GM12874 (cell line): ENCODE results near the gene SPI1.

Experiments
- TF ChIP-seq, protein P1 (sequence below): IDR thresholded peaks from 2 replicates; pipeline ENCODE4 v1.5.1; 2011; ENCODE audit warnings: low read depth, mild to moderate bottlenecking, control low read depth, low read length, moderate library complexity; ENCODE audit not compliant: insufficient read depth

Gene SPI1

DNA sequence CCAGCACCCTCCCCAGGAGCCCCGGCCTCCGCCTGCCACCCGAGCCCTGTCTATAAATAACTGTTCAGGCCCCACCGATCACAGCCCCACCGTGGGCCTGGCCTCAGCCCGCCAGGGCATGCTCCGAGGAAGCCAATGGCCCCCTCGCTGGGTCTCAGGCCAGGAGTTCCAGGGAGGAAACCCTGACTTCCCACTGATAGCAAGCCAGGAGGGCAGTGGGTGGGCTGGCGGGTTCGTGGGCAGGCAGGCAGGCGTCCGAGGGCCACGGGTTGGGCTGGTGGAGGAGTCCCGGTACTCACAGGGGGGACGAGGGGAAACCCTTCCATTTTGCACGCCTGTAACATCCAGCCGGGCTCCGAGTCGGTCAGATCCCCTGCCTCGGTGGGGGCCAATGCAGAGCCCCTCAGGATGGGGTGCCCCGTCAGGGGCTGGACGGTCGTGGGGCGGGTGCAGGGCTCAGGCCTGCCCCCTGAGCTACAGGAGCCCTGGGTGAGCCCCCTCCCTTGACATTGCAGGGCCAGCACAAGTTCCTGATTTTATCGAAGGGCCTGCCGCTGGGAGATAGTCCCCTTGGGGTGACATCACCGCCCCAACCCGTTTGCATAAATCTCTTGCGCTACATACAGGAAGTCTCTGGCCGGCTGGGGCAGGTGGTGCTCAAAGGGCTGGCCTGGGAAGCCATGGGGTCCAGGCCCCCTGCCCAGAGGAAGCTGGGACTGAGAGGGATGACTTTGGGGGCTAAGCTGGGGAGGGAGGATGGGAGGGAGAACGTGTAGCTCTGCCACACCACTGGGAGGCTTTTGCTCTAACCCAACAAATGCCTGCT, at the start of gene SPI1:
TSS of gene SPI1 (minus strand) at position 538 of the 826 bp plus-strand sequence. CDS start at position 344, 194 bp downstream.
- TF ChIP-seq, protein P1, sequence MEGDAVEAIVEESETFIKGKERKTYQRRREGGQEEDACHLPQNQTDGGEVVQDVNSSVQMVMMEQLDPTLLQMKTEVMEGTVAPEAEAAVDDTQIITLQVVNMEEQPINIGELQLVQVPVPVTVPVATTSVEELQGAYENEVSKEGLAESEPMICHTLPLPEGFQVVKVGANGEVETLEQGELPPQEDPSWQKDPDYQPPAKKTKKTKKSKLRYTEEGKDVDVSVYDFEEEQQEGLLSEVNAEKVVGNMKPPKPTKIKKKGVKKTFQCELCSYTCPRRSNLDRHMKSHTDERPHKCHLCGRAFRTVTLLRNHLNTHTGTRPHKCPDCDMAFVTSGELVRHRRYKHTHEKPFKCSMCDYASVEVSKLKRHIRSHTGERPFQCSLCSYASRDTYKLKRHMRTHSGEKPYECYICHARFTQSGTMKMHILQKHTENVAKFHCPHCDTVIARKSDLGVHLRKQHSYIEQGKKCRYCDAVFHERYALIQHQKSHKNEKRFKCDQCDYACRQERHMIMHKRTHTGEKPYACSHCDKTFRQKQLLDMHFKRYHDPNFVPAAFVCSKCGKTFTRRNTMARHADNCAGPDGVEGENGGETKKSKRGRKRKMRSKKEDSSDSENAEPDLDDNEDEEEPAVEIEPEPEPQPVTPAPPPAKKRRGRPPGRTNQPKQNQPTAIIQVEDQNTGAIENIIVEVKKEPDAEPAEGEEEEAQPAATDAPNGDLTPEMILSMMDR = no peak

DNA sequence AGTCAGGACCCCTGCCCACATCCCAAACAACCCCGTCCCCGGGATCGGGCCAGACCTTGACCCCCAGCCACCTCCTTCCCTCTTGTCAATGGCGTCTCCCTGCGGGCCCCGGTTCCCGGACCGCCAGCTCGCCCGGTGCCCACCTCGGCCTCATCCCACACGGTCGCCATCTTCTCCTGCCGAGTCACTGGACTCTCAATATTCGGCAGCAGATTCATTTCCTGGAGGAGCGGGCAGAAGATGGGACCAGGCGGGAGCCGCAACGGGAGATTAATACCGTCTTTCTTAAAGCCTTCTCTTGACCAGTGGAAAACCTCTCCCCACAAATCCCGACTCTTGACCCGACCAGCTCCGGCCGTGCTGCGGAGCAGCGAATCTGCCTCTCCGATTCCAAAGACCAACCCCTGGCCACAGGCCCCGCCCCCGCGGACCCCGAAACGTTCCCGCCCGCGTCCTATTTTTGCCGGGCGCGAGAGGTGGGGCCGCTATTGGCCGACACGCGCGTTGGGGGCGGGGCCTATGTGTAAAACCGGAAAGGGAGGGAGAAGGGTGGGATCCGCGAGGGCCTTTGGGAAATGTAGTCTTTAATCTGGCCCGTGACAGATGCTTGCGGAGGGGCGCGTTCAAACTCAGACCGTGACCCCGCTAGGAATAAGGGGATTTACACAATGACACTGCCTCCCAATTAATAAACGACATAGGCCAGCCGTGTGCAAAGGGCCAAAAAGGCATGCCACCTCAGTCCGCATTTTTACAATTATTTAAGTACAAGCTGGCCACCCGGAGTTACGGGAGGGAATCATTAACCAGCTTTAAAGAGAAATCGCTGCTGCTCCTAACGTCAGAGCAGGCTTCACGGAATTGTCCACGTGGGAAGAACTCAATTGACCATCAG, 48.0 kb upstream of the SPI1 start, which contains the start of gene PSMC3:
TSS of gene PSMC3 (minus strand) at position 378 of the 895 bp plus-strand sequence. CDS start at position 218, 160 bp downstream.
- TF ChIP-seq, protein P1 = no peak

DNA sequence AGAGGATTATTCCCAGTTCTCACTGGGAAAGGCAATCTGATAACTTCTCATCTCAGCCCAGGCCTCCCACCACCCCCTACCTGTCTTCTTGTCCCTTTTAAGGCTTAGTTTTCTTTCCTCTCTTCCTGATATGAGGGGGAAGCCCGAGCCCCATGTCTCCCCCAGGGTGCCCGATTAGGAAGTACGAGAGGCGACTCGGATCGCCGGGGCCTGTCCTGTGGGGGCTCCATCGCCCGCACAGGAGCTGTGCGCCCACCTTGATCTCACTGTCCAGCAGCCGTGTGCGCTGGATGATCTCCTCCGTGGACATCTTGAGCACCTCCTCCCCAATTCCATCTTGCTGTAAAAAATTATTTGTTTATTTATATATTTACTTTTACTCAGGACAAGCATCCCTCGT, 47.3 kb upstream of the SPI1 start:
- TF ChIP-seq, protein P1 = no peak

DNA sequence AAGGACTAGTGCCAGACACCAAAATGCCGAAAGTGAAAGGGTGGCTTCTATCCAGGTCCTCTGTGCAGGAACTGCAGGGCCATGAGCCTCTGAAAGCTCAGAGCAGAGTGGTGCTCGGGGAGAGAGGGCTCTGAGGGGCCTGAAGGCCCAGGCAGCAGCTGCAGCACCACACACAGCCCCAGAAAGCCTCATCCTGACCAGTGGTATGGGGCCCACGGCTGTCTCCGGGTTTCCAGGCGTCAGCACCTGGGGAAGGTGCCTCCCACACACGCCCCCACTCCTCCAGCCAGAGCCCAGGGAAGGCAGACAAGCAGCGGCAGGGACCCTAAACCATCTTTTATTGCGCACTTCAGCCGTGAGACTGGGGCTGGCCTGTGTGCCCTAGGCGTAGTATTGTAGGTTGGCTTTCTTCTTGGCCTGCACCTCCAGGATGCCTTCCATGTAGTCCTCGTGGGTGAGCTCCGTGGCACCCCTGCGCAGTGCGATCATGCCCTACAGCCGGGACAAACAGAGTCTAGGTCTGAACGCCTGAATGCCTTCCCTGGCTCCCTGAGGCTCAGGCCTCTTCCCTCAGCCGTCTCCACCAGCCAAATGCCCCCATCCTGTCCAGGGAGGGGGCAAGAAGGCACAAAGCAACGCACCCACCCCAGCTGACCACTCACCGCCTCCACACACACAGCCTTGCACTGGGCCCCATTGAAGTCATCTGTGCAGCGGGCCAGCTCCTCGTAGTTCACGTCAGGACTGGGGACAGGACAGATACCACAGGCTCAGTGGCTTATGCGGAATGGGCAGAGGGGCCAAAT, 40.3 kb upstream of the SPI1 start:
- TF ChIP-seq, protein P1 = no peak

DNA sequence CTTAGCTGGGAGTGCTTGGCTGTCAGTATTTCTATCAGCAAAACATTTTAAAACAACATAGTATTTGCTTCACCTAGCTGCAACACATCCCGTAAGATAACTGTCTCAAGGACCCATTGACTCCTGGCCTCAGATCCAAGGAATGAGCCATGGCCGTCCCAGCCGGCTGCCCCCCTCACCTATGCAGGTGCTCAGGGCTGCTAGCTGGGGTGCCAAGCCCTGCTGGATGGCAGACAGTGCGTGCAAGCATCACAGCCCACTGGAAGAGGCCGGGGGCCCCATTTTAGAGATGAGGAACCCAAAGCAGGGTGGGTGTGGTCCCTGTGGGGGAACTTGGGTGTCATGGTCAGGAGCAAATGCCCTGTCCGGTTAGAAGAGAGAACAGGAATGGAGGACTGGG, 39.4 kb upstream of the SPI1 start:
- TF ChIP-seq, protein P1 = no peak

DNA sequence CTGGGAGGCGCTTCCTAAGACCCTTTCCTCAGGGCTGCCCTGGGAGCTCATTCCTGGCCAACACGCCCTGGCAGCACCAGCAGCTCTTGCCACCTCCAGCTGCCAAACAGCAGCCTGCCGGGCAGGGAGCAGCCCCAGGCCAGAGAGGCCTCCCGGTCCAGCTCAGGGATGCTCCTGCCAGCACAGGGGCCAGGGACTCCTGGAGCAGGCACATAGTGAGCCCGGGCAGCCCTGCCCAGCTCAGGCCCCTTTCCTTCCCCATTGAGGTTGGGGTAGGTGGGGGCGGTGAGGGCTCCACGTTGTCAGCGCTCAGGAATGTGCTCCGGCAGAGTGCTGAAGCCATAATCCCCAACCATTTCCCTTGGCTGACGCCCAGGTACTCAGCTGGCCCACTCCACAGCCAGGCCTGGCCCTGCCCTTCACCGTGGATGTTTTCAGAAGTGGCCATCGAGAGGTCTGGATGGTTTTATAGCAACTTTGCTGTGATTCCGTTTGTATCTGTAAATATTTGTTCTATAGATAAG, 37.7 kb upstream of the SPI1 start:
- TF ChIP-seq, protein P1 = no peak
